ENCODE results near the gene CYP26C1.

GRCh38 chr10:93023013-93023650 lies 37.5 kb upstream of the CYP26C1 start:
- TF ChIP-seq, protein P1, sequence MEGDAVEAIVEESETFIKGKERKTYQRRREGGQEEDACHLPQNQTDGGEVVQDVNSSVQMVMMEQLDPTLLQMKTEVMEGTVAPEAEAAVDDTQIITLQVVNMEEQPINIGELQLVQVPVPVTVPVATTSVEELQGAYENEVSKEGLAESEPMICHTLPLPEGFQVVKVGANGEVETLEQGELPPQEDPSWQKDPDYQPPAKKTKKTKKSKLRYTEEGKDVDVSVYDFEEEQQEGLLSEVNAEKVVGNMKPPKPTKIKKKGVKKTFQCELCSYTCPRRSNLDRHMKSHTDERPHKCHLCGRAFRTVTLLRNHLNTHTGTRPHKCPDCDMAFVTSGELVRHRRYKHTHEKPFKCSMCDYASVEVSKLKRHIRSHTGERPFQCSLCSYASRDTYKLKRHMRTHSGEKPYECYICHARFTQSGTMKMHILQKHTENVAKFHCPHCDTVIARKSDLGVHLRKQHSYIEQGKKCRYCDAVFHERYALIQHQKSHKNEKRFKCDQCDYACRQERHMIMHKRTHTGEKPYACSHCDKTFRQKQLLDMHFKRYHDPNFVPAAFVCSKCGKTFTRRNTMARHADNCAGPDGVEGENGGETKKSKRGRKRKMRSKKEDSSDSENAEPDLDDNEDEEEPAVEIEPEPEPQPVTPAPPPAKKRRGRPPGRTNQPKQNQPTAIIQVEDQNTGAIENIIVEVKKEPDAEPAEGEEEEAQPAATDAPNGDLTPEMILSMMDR (IDR thresholded peaks at IDR 0.05; ENCODE audit: low read length), result no peak
- TF ChIP-seq EZH2 (IDR thresholded peaks at IDR 0.05; ENCODE audit: borderline replicate concordance, low read length), result no peak
